GM18873 (cell line): ENCODE measurements around the gene DCC.

ENCODE experiments used
- ATAC-seq: cut with Tn5 transposase; IDR thresholded peaks from one replicate; pipeline ENCODE4 v1.9.1; 2021; ENCODE audit warnings: mild to moderate bottlenecking, moderate library complexity, moderate number of reproducible peaks; ENCODE audit not compliant: unreplicated experiment, low FRiP score

The DCC gene

DNA sequence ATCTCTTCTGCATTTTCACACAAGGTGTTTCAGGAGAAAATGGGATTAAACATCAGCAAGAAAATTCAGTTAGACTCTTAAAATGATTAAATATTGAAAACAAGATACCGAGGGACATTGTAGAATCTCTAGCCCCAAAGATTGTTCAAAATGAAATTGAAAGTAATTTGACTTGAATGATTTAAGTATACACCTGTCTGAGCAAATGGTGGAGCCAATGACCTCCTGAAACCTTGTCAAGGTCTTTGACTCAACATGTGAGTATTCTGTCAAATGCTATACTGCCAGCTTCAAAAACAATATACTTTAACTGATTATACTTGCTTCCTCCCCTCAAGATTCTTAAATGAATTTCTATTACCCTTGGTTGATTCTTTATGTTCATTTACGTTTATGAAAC, 411.0 kb downstream of the DCC start:
- no peak for ATAC-seq

DNA sequence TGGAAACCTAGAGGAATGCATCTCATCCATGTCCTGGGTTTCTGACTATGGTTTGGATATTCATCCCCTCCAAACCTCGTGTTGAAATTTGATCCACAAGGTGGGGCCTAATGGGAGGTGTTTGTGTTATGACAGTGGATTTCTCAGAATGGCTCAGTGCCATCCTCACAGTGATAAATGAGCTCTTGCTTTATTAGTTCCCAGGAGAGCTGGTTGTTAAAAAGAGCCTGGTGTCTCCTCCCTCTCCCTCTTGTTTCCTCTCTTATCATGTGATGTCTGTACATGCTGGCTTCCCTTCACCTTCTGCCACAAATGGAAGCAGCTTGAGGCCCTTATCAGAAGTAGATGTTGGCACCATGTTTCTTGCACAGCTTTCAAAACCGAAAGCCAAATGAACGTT, 424.3 kb downstream of the DCC start:
- no peak for ATAC-seq

DNA sequence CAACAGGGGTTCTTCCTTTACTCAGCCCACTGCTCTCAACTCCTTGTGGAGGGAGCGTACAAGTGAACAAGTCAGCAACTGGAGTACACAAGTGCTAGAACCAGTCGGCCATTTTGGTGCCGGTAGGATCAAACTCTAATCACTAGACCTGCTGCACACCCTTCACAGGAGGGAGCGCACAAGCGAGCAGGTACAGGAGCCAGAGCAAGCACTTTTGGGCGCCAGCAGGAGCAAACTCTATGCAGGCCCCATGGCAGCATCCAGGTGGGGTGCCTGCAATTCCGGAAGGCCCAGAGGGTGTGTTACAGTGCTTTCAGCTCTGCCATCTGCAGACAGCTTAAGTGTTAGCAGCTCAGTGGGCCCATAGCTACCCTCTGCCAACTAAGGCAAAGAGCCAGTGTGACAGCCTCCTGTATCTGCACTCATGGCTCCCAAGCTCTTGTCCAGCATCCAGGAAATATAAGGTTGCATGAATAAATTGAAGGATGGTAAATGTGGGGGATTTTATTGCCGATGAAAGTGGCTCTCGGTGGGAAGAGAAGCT, 426.1 kb downstream of the DCC start:
- no peak for ATAC-seq

DNA sequence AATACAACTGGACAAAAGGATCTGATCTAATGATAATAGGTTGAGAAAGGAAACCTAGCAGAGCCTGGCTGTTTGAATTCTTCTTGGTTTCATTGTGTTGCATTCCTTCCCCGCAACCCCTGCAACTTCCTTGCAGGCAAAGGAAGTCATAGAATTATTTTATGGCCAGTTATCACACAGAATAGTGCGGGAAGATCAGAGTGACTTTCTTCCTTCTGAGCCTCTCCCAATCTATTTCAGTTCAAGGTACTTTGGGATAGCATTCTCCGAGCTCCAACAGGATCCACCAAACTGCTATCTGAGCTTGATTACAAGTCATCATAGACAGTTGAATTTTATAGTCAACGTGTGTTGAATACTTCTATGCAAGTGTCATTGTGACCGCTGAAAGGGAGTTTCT, 441.1 kb downstream of the DCC start:
- no peak for ATAC-seq

DNA sequence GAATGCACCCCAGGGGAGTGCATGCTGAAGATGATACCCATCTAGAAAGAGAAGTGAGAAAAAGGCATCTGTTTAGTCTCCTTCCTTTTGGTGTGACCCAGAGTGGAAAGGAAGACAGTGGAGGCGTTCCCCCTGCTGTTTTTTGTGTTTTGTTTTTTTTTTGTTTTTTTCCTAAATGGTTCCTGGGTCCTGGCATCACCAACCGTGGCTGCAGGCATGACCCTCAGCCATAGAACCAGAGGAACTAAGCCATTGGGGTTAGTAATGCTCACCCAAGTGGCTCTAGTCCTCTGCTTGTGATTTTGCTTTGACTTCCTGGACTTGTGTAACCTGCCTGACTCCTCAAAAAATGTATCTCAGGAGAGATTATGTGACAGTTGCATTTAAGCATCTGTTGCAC, 451.3 kb downstream of the DCC start:
- ATAC-seq, result no peak

DNA sequence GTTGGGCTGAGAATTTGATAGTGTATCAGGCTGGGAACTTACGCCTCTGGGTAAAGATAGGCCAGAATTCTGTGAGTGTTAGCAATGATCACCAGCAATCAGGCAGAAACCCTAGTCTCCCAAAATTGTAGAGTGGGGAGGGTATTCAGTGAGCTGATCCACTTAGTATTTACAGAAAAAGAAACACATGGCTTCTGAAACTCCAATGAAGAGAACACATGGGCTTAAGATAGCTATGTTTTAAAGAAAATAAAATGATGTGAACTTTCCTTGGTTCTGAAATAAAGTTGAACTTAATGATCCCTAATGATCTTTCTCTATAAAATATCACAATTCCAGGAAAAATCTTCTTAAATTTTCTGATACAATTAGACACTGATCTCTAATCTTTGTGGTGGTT, 472.8 kb downstream of the DCC start:
- ATAC-seq, result no peak

DNA sequence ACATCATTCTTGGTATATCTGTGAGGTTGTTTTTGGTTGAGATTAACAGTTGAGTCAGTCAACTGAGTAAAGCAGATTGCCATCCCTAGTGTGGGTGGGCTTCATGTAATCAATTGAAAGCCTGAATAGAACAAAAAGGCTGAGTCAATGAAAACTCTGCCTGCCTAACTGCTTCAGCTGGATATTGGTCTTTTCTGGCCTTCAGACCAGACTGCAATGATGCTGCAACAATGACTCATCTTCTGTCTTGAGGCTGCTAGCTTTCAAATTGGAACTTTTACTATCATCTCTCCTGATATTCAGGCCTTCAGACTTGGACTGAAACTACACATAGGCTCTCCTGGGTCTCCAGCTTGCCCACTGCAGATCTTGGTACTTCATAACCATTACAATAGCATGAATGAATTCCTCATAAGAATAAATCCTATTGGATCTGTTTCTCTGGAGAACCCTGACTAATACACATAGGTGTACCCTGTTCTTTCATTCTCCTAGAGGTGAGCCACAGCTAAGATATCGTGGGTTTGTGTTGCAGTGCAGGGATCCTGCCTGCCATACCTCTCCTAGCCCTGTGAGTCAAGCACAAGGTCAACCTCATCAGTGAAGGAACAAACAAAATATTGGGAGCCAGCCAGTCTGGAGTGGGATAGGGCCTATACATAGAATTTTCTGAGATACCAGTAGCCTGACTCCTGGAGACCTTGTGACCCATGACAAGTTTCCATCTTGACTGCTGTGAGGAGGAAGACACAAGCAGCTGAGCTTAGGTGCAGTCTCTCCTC, 473.8 kb downstream of the DCC start:
- no peak for ATAC-seq

DNA sequence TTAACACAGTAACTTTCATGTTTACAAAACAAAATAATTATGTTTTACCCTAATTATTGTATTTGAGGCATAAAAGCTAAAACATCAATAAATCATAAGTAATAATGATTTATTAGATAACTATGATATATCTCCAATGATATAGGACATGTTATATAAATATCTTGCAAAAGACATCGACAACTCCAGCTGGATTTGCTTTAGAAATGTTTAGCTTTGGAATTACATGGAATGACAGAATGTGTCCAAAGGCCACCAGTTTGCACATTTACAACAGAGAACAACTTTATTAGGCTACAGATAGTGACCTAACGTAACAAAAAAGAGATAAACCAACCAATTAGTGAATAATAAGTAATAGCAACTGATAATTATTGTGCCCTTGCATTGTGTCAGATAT, 475.7 kb downstream of the DCC start:
- ATAC-seq, result no peak

DNA sequence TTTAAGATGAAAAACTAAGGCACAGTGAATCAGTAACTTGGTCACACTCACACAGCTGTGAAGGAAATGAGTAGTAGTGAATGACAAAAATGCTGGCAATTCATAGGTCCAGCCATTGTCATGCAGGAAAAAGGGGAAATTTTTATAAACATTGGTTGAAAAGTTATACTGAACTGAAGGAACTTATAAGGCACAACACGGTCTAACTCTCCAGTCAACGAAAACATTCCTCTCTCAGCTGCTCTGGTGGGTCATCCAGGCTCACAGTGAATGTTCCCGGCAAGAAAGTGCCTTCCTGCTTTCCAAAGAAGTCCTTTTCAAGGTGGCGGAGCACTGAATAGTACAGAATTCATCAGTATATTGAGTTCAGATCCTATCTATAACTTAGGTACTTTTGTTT, 476.1 kb downstream of the DCC start:
- no peak for ATAC-seq

DNA sequence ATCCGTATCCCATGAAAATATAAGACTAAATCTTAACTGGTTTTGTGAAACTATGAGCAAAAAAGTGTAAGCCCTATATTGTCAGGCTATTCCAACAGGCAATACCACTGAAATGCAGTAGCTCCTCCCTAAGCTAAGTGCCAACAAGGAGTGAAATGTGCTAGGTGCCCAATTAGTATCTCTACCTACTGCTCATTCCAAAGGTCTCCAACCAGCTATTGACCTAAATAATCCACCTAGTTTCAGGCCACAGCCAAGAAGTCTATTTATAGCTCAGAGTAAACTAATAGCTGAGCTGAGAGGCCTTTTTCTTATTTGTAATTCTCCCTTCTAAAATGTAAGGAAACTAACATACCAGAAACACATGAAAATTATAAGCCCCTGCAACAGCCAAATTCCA, 482.2 kb downstream of the DCC start:
- ATAC-seq, result no peak

DNA sequence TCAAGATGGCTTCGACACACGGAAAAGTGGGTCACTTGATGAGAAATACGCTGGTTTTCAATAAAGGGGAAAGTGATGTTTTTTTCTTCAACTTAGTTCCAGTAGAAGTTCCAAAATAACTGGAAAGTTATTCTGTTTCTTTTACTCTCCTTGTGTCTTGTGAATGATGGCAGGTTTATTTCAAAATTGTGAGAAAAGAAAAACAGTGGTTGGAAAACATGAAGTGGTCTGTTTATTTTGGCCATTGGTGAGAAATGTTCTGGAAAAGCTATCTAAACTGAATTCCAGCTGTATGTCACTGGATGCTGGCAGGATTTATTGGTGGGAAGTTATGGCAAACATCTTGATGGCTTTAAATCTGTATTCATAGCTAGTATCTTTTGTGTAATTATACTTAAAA, 484.1 kb downstream of the DCC start:
- ATAC-seq, result no peak

DNA sequence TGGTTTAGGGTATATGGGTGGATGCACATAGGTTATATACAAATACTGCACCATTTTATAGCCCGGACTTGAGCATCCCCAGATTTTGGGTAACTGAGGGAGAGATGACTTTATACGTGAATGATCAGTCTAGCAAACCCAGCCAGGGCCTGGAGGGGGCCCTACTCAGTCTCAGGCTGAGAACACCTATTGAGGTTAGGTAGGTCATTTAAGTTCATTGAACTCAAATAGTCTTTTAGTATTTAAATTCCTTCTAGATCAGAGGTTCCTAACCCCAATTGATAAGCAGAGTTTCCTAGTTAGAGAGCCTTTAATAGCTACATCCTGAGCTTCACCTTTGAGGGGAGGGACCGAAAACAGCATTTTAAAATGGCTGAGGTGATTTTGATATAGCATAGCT, 487.0 kb downstream of the DCC start:
- no peak for ATAC-seq

DNA sequence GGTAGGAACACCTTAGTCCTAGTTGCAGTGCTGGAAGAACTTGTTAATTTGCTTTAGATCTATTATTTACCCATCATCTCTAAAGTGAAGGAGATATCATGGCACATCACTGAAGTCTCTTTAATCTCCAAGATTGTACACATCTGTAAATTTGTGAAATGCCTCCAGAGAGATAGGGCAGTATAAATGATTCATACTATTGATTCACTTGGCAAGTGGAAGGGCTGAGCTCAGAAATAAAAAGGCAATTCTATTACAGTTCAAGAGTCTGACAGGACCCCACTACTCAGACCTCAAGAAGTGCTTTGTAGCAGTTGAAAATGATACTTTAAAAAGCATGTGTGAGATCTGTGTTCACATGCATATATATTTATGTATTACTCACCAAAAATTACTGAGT, 489.3 kb downstream of the DCC start:
- ATAC-seq, result no peak

DNA sequence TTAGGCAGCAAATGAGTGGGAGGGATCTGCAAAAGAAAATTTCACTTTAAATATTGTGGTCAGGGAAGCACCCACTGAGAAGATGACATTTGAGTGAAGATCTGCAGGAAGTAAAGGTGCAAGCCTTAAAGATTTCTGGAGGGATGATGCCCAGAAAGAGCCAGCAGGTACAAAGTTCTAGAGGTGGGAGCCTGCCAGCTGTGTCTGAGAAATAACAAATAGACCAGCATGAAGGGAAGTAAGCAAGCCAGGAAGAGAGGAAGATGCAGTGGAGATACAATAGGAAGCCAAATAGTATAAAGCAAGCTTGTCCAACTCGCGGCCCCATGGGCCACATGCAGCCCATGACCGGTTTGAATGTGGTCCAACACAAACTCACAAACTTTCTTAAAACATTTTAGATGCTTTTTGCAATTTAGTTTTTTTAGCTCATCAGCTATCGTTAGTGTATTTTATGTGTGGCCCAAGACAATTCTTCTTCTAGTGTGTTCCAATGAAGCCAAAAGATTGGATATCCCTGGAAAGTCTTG, 489.9 kb downstream of the DCC start:
- no peak for ATAC-seq

DNA sequence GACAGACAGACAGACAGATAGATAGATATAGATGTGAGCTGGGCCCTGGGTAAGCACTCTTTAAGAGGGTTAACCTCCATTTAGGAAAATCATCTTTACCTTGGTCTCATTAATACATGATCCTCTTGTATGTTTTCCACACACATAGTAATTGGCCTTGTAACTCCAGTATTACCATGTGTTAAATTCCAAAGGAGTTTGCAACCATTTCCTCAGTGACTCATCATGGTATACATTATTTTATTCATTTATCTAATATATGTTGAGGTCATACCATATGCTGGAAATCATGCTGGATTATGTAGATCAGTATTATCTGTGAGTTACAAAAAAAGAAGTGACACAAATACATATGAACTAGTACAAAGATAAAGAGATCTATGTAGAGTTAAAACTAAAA, 504.3 kb downstream of the DCC start:
- ATAC-seq, result no peak

DNA sequence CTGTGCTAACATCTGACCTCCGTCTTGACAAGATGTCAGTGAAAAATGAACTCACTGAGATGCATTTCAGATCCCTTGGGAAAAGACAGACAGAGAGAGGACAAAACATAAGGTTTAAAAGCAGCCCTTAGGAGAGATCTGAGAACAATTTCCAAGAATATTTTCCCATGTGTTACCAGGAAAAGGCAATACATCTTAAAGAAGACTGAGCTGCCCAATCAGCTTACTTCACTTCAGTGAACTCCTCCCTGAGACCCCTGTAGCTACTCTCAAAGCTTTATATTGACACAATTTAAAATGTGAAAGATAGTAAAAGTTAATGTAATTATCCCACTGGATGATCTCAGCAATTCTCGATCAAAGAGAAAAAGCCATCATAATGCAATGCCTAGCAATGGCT, 505.0 kb downstream of the DCC start:
- ATAC-seq, result no peak

DNA sequence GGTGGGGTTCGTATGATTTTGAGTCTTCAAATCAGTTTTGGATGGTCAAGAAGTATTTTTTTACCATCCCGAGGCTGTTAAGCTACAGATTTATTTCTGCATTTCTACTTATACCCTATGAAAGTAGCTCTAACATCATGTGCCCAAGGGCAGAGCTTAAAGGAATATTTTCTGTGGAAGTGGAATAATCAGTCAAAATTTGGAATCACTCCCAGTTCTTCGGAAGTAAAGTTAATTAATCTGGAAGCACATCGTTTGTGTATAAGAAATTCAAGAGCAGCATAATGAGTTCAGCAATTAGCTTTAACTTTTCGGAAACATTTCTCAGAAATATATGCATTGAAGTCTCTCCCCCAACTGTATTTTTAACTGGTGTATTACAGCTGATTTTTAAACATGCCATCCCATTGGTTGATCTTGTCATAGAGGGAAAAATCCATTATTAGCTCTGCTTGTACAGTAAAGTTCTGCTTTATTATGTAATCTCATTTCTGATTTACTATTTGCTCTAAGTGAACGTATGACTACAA, 510.1 kb downstream of the DCC start:
- ATAC-seq, result no peak

DNA sequence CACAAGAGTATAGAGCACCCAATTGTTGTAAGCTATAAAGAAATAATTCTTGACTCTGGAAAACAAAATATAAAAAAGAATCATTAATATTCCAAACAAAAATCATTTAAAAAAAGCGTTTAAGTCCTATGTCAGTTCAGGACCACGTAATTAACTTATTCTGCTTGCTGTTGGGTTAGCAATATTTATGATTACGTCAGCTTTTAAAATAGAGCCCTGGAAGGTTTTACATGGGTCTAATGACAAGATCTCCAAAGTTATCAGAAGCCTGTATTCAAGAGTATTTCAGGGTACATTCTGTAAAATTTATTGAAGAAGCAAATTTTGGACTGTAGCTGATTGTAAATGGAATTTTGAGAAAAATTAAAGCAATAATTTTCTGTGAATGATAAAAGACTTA, 521.6 kb downstream of the DCC start:
- no peak for ATAC-seq

DNA sequence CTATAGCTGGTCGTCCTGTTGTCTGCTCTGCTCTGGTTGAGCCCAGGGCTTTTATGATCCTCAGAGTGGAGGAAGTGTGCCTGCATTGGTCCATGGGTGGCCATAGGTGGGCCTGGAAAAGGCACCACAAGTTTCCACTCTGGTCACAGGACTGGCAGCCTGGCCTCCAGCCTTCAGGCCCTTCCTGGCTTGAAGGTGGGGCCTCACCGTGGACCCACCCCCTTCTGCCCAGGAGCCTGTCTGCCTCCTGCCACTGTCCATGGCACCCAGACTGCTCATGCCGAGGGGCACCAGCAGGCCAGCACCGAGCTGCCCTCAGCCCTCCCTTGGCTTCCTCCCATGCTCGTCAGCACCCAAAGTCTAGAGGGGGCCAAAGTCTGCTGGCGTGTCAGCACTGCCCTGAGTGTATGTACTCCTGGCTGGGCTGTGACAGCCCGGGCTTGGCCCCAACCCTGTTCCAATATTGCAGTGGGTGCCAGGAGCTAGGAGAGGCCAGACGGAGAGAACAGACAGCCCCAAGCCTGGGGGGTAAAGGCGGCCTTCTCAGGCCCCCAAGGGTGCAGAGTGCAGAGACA, 529.4 kb downstream of the DCC start:
- no peak for ATAC-seq

DNA sequence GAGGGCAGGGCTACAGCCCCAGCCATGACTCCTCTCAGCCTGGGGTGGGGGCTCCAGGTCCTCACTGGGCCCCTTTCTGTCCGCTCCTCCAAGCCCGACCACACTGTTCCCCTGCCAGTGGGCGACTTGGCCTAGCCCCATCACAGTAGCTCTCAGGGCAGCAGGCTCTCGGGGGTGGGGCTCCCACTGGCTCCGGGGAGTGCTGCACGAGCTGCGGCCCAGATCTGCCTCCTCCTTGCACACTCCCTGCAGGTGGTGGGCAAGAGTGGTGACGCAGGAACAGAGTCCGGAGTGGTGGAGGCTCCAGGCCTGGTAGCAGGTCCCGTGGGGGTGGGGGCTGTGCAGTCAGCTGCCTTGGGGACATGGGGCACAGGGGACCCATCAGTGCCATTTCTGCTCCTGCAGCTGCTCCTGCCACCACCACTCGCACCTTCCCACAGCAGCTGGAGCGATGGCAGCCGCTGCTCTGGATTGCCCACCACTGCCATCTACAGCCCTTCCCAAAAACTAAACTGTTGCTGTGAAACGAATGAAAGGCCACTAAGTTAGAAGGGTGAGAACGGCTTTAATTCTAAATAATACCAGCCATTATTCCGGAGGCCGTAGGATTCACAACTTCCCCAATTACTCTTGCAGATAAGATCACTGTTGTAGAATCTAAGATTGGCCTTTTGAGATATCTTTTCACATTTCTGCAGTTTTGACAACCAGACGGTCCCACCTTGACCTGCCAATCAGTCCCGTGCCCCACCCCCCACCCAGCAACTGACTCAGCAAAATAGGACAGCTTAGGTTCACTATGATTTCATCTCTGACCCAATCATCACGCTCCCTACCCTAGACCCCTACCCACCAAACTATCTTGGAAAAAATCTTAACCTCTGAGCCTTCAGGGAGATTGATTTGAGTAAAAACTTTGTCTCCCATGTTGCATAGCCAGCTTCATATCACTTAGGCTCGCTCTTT, 530.2 kb downstream of the DCC start:
- no peak for ATAC-seq

DNA sequence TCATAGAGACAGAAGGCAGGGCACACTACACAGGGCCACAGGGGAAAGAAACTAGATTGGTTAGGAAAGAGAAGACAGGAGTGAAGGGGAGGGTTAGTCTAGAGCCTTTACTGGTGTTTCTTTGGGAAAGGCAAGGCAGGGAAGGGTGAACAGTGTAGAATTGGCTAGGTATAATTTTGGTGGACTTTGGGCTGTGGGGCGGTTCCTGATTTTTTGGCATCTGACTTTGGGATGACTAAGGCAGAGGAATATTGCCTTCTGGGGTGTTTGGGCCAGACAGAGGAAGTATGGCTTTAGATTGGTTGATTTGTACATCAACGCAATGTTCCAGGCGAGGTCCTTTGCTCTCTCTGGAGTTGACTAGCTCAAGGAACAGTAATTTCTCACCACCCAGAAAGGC, 534.8 kb downstream of the DCC start:
- ATAC-seq, result no peak
